CD4-positive, alpha-beta T cell treated with Interleukin-10 for 1 hour (primary cell): ENCODE measurements around the gene COA8.

ENCODE experiments used
- DNase-seq: peaks from one replicate; pipeline ENCODE4 v3.0.0-alpha.2; 2020

Gene COA8

GRCh38 chr14:103538291-103539055, 24.3 kb upstream of the COA8 start:
- no peak for DNase-seq

DNA sequence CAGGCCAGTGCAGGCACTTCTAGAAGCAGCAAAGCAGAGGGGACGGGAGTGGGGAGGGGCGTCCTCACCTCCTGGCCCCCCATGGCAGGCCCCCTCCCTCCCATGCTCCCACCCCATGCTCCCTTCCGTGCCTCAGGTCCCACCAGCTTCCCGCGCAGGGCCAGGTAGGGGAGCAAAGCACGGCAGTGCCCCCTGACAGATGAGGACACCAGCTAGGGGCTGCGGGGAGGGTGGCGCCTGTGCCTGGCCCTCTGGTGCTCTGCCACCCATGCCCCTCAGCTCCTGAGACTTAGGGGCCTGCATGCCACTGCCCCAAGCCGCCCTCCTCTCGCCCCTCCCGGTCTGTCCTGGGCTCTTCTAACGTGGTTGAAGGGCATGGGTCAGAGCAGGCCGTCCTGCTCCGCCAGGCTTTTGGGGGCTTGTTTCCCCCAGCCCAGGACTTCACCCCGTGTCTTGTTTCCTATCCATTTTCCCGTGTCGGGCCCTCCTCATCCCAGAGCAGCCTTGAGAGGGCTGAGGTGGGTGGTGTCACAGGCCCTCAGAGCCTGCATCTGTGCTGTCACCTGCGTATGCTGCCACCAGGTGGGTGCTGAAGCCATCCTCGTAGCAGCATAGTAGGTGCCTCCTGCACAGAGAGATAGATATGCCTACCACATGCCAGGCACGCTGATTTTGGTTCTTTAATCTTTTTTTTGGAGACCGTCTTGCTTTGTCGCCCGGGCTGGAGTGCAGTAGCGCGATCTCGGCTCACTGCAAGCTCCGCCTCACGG, 23.5 kb upstream of the COA8 start:
- no peak for DNase-seq

DNA sequence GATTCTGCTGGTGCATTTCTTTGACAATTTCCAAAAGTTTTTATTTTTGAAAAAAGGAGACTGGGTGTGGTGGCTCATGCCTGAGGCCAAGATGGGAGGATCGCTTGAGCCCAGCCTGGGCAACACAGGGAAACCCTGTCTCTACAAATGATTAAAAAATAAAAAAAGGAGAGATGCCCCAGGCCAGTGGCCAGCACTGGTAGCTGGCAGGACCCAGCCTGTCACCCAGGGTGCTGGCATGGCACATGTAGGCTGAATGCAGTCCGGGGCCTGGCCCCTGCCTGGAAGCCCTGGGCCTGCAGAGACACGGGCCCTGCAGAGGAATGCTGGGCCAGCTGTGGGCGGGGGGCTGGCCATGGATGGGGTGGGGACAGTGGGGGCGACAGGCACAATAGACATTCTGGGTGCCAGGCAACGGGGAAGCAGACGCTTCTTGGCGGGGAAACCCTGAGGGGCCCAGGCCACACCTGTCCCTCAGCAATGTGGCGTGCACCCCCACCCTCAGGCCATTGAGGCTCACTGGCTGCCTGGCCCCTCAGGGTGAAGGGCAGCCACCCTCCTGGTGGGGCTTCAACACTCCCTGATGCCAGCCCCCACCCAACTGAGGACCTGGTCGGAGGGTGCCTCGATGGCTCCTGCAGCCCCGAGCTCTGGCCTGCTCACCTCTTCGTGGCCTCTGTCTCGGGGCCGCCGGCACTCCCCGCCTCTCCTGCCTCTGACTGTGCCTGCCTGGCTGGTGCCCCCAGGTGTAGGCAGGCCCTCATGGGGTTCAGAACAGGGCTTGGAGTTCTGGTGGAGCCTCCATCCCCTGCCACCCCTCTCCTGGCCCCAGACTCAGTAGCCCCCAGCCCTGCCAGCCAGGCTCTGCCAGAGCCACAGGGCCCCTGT, 21.7 kb upstream of the COA8 start:
- DNase-seq = no peak

DNA sequence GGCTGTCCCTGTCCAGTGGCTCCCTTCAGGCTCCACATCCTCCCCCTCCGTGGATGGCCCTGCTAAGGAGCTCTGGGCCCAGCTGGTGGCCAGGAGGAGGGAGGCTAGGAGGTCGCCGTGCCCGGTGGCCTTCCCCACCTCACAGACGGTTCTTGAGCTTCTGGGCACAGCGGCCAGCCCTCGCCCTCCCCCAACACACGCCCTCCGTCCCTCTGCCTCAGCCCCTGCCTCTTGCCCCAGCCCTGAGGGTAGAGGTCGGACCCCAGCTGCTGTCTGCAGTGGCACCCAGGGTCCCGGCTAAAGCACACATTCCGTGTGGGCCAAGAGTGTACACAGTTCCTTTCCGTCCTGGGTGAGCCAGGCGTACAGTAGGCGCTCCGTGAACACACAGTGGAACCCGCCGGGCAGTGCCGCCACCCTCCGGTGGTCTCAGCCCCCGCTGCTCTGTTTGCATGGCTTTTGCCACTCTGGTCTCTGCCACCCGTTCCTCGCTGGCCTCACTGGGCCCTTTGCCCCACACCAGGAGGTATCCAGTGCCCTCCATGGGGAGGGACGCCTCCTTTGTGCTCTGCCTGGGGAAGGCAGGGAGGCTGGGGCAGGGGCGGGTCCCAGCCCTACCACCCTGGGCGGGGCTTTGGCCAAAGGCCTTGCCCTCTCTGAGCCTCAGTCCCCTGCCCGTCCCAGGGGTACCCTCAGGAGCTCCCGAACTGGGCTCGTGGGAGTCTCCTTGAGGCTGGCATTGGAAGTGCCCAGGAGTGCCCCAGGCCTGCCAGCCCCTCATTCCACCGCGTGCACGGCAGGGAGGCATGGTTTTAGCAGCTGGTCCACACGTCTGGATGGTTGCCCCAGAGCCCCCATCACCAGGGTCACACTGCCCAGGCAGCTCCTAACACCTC, 20.8 kb upstream of the COA8 start:
- DNase-seq = no peak

DNA sequence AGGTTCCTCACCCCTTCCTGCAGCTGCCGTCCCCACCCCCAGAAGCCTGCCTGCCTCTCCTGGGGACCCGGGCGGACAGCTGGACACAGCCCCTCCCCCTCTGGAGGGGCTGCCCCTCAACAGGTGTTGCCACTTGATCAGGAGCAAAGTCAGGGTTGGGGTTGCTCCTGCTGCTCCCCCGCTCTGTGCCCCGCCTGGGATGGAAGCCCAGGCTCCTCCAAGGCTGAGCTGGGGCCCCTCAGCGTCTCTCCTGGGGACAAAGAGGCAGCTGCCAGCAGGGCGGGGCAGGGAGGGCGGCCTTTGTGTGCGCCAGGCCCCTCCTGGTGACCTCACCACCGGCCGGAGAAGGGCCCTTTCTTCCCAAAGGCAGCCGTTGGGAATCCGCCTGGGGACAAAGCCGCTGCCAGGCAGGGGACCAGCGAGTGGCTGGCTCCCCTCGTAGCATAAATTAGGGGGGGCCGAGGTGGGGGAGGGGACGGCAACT, 20.1 kb upstream of the COA8 start:
- no peak for DNase-seq

GRCh38 chr14:103543140-103543539, 19.6 kb upstream of the COA8 start:
- no peak for DNase-seq

DNA sequence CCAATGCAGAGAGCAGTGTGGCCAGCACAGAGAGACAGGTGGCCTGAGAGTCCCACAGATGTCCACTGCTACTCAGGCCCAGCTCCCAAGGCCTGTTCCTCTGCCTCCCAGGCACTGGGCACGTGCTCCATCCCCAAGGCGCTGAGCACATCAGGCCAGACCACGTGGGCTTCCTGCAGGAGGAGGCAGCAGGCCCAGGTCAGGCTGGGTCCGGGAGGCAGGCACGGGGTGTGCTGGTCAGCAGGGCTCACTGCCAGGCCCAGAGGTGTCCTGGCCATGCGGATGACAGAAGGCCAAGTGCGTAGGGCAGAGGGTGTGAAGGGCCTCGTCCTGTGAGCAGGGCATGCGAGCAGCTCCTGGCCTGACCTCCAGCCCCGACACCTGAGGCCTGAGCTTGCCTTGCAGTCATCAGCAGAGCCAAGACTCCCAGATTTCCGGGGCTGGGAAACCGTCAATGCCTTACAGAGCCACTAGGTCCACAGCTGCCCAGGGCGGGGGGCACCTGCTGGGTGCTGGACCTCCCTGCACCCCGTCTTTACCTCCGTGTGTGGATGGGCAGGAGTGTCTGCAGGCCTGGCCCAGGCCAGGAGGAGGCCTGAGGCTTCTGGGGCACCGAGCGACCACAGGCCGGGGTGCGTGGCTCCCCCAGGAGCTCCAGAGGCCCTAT, 18.9 kb upstream of the COA8 start:
- no peak for DNase-seq

GRCh38 chr14:103544388-103545218, 18.2 kb upstream of the COA8 start:
- DNase-seq = no peak

GRCh38 chr14:103545219-103545914, 17.4 kb upstream of the COA8 start:
- DNase-seq = no peak

DNA sequence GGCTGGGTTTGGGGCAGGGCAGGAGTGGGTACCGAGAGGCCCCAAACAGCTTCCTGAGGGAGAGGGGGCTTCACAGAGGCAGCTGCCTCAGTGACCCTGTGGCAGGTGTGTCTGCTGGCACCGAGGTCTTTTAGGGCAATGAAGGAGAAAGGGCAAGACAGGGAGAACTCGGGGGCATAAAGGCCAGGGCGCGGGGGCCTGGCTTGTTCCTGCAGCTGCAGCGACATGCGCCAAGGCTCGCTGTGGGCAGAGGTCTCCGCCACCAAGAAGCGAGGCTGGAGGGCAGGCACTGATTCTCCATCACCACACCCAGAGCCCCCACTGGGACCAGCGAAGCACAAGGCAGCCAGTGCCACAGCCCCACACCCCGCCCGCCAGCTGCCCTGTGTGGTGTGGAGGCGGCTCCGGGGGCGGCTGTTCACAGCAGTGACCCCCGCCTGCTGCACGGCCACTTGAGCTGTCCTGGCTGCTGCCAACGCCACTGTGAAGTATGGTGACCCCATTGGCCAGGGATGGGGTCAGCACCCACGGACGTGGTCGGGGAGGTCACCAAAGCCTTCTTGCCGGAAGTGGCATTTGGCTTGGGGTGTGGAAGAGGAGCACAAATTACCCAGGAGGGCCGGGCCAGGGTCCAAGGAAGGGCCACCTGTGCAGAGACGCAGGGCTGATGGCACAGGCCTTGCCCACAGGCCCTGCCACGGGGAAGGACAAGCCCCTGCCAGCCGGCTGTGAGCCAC, 16.7 kb upstream of the COA8 start:
- DNase-seq = no peak

- DNase-seq = peak; percentile 80
These were observed 15.9 kb upstream of the COA8 start for GRCh38 chr14:103546652-103547454.

- DNase-seq = no peak
These were observed 15.3 kb upstream of the COA8 start for GRCh38 chr14:103547455-103547940.

GRCh38 chr14:103547941-103548462, 14.8 kb upstream of the COA8 start:
- DNase-seq = no peak

DNA sequence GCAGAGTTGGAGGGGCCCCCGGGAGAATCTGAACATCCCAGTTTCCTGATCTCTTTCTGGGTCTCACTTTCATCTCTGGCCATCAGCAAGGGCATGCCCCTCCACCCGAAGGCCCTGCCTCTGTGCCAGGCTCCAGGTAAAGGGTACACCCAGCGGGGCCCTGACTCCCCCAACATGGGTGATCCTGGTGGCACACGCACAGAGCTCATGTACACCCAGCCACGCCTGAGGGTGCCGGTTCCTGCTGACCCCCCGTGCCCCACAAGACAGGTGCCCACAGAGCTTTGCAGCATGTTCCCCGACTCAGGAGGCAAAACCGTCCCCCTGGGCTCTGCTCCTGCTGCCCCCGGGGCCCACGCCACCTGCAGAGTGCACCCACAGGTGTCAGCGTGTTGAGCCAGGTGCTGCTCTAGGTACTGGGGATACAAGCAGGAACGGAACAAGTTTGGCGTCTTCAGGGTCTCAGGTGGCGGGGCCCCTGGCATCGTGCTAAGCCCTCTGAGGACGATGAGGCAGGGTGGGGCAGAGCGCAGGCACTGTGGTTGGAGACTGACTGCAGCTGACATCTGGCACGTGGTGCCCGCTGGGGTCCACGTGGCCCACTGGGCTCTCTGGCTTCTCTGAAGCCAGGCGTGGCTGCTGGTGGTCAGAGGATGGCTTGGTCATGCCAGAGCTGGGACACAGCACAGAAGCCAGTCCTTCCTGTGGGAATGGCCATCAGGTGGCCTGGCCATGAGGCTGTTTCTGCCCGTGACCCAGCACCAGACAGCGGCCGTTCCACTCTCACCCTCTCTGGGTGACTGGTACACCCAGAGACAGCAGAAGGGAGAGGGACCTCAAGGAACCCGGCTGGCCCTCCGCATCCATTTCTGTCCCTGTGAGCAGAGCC, 14.1 kb upstream of the COA8 start:
- DNase-seq = no peak

- DNase-seq = no peak
These were observed 13.1 kb upstream of the COA8 start for GRCh38 chr14:103549361-103550311.
